Amygdala (tissue), 56 donors: ENCODE results near the gene MYO7B.

Source experiments
- DNase-seq, 56 donors: peaks; one replicate each; lab custom pipeline; 2025; lab: John Stamatoyannopoulos, UW

The MYO7B gene

DNA sequence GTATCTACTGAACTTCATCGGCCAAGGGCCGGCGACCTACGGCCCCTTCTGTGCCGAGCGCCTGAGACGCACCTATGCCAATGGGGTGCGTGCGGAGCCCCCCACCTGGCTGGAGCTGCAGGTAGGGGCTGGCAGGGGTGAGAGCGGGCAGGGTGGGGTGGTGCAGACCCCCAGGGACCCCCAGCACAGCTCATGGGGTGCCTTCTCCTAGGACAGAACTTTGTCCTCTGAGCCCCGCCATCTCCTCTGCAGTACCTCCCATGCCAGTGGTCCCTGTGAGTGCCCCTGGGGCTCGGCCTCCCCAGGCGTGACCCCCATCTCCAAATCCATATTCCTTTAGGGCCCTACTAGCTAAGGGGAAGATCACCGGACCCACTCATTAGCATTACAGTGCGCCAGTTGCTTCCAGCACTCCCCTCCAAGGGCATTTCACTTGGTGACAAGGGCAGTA is 86.5 kb downstream of the MYO7B start:
- DNase-seq, result no peak

DNA sequence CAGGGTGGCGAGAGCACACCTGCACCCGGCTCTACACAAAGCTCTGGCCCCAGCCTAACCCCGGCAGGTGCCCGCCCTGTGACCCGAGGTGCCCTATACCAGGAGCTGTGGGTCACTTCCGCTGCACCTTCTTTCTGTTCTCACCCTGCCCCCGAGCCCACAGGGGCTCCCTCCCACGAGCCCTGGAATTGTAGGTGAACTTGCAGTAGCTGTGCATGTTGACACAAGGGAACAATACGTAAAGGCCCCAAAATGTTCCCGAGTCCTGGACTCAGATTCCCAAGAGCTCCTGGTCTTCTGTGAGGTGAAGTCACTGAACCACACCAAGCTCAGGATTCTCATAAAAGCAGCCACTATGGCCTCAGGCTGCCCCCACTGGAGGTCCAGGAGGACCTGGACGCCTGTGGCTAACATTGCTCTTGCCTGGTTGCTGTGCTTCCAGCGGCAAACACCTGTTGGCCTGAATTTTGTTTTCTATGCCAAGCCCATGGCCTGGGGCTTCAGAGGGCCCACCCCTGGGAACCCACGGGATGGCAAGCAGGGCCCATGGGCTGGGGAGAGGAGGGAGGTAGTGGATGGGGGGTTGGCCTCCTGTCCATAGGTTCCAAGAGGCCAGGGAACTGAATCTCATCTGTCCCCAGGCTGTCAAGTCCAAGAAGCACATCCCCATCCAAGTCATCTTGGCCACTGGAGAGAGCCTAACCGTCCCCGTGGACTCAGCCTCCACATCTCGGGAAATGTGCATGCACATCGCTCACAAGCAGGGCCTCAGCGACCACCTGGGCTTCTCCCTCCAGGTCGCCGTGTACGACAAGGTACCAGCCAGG is 87.3 kb downstream of the MYO7B start:
- DNase-seq, result no peak

DNA sequence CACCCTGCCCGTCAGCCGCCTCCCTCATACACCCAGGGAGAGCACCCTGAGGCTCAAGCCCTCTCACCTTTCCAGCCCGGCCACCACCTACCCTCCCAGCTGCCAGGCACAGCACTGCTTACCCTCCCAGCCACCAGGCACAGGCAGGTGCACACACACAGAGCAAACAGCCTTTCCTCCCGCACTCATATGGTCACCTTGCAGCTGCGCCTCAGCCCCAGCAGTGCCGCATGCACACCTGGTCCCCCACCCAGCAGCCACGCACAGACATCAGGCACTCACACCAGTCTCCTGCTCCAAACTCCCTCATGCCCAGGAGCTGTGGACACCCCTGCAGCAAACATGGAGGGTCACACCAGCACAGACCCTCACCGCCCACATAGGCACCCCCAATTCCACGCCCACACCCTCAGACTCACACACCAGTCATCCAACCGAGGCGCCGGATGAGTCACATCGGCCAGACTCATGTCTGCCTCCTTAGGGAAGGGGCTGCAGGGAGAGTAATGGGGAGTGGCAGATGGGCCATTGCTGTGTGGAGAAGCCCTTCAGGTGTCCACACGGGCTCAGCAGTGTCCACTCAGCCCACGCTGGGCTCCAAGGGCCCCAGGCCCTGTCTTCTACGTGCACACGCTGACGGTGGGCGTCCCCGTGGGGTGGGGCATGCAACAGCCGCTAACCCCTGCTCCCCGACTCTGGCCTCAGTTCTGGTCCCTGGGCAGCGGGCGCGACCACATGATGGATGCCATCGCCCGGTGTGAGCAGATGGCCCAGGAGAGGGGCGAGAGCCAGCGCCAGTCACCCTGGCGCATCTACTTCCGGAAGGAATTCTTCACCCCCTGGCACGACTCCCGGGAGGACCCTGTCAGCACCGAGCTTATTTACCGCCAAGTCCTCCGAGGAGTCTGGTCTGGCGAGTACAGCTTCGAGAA is 88.2 kb downstream of the MYO7B start:
- no peak for DNase-seq

DNA sequence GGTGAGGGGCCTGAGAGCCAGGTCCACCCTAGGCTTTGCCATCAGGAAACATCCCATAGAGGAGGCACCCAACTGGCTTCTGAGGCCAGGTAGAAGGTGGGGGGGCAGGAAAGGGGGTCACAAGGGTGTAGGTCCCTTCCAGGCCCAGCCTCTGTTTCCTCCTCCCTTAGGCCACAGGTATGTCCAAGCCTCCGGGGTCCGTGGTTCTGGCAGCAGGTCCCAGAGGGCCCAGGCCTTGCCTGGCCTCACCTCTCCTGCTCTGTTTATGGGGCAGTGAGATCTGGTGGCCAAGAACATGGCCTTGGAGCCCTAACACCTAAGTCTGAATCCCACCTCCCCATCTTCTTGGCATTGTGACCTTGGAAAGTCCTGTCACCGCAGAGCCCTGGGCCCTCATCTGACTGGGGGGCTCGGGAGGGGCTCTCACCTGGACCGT is 88.9 kb downstream of the MYO7B start:
- no peak for DNase-seq

DNA sequence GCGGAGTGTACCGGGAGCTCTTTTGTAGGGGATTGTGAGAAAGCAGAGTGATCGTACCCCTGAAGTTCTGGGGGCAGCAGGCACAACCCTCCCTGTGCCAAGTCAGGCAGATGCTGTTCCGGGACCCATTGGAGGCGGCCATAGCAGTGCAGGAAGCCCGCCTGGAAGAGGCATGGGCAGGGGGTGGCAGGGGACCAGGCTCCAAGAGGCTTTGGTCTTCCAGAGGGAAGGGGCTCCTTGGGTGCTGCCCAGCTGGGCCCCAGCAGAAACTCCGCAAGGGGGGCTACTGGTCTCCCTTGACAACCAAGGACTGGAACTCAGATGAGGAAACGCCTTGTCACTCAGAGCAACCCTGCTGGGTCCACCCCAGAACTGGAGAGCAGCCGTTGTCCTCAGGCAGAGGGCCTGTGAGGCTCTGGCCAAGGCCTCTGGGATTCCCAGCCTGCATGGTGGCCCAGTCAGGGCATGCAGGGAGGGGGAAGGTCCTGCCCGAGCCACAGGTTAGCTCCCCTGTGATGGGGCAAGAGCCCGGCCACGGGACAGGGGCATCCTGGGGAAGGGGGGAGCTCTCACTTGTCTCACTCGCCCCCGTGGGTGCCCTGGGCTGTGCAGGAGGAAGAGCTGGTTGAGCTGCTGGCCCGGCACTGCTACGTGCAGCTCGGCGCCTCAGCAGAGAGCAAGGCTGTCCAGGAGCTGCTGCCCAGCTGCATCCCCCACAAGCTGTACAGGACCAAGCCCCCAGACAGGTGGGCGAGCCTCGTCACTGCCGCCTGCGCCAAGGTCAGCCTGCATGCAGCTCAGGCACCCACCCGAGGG is 89.5 kb downstream of the MYO7B start:
- DNase-seq, result no peak

DNA sequence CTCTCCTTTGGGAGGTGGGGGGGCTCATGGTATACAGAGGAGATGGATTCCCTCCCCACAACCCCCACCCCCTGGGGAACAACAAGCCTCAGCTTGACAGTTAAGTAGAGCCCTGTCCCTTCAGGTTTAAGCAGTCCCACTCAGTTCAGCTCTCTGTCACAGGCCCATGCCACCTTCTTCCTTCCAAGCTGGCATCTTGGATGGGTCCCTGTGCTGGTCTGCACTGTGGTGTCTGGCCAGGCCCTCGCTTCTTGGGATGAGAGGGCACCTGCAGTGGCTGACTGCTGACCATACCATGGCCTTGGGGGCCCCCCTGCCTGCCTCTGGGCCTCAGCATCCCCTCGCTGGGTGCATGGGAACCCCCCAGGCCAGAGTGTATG is 90.1 kb downstream of the MYO7B start:
- no peak for DNase-seq

DNA sequence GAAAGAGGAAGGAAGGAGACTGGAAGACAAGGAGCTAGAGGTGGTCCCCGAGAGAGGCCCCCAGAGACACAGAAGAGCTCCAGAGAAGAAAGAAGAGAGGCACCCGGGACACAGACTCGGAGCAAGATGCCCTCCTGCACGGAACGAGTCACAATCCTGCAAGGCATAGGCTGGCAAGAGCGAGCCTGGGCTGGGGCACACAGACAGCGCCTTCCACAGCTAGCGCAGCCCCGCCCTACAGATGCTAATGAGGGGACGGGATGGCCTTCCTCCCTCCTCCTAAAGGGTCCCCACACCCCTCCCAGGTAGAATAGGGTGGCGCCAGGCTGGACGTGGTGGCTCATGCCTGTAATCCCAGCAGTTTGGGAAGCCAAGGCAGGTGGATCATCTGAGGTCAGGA is 90.7 kb downstream of the MYO7B start:
- no peak for DNase-seq

DNA sequence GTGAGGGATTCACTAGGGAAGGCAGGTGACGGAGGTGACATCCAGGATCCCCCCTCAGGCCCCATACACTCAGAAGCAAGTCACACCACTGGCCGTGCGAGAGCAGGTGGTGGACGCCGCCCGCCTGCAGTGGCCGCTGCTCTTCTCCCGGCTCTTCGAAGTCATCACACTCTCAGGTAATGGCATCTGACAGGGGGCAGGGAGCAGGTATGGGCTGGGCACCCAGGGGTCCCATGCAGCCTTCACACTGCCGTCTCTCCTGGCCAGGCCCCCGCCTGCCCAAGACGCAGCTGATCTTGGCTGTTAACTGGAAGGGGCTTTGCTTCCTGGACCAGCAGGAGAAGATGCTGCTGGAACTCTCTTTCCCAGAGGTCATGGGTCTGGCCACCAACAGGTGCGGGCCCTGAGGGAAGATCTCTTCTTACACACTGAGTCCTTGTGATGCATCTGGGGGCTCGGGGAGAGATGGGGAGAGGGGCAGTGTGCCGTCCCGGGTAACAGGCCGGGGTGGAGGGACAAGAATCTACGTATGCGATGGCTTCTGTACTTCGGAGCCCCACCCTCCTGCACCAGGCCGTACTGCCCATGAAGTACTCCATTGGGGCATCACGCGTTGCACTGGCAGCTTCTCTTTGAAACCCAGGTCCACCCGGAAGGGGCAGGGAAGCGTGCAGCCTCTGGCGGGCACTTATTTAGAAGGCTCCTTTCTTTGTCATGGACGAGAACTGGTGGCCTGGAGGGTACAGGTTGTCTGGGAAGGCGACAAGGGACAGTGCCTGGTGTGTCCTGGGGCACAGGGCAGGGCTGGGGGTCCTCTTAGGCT is 91.6 kb downstream of the MYO7B start:
- no peak for DNase-seq

DNA sequence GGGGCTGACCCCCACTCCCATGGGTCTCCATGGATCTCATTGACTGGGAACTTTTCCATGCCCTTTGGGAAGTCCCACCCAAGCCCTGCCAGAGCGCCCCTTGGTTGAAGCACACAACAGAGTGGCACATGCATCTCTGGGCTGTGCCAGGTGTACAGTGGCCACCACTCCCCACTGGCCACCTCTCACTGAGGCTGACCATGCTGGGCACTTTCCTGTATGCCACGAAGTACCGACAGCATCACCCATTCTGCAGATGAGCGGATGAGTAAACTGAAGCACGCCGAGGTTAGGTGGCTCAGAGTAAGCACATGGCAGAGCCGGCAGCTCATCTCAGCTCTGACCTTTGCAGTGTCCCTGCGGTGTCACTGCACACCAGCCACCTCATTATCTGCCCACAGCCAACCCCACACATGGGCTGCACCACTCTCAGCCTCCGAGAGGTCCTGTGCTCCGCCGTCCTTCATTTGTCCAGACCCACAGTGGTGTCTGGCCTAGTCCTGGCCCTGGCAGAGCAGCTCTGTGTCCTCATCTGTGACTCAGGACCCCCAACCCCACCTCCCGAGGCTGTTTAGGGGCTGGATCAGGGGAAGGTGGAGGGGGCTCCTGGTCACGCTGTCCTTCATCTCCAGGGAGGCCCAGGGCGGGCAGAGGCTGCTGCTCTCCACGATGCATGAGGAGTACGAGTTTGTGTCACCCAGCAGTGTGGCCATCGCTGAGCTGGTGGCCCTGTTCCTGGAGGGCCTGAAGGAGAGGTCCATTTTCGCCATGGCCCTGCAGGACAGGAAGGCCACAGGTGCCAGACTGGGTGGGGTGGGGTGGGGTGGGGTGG is 92.5 kb downstream of the MYO7B start:
- DNase-seq, result no peak

DNA sequence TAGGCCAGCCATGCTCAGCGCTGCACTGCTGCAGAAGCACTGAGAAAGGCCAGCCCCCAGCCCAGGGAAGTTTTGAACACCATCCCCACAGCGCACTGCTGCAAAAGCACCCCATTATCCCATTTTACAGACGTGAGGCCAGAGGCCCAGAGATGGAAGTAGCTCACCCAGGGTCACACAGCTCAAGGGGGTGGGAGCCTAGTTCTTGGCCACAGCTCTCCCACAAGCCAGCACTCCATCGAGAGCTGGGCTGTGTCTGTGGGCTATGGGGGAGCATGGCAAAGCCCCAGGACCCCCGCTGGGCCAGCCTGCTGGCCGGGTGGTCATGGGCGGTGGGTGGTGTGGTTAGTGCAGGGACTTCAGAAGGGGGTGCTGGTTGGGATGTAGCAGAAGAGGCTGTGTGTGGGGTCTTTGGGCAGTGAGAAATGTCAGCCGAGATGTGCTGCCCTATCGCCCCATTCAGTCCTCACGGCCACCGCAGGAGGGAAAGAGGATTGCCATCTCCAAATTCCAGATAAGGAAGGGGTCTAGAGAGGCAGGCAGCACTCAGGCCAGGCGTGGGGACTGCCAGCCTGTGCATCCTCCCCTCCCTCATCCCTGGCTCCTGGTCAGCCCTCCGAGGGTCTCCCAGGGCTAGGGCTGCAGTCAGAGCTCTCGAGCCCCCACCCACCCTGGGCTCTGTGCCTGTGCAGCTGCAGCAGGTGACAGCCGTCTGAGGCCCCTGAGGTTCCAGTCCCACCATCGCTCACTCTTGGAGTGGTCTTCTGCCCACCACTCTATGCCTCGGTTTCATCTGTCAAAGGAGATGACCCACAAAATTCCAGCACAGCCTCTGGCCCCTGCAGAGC is 93.5 kb downstream of the MYO7B start:
- no peak for DNase-seq

DNA sequence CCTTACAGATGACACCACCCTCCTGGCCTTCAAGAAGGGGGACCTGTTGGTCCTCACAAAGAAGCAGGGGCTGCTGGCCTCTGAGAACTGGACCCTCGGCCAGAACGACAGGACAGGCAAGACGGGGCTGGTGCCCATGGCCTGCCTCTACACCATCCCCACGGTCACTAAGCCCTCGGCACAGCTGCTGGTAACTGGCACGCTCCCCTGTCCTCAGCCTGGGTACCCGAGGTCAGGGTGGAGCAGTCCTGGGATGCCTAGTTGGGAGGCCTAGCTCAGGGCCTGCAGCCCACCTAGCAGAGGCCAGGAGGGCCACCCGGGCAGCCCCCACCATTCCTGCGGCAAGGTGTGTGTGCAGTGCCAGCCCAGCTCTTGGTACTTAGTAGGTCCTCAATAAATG is 94.2 kb downstream of the MYO7B start:
- DNase-seq, result no peak

DNA sequence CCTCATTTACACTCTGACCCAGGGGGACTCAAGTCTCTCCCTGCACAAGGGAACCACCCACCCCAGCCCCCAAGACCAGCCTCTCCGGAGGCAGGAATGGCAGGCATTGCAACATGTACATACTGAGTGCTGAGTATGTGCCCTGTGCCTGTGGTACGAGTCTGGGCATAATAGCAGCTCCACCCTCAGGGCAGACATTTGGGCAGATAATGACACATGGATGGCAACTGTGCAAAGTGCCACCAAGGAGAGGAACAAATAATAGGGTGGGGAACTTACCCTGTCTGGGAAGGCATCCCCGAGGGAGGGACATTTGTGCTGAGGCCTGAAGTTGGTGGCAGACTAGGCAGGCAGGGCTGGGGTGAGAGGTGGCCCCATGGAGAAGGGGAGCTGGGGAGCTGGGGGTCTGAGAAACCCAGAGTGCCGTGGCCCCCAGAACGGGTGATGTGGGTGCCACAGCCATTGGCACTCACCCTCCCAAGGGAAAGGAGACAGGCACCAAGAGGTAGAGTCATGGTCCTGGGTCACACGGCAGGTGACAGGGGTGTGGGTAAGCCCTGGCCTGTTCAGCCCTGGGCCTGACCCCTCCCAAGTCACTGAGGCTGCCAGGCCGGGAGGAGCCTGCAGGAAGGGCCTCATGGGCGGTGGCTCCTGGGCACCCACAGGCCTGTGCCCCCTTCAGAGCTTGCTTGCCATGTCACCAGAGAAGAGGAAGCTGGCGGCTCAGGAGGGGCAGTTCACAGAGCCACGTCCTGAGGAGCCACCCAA is 94.8 kb downstream of the MYO7B start:
- DNase-seq, result no peak

DNA sequence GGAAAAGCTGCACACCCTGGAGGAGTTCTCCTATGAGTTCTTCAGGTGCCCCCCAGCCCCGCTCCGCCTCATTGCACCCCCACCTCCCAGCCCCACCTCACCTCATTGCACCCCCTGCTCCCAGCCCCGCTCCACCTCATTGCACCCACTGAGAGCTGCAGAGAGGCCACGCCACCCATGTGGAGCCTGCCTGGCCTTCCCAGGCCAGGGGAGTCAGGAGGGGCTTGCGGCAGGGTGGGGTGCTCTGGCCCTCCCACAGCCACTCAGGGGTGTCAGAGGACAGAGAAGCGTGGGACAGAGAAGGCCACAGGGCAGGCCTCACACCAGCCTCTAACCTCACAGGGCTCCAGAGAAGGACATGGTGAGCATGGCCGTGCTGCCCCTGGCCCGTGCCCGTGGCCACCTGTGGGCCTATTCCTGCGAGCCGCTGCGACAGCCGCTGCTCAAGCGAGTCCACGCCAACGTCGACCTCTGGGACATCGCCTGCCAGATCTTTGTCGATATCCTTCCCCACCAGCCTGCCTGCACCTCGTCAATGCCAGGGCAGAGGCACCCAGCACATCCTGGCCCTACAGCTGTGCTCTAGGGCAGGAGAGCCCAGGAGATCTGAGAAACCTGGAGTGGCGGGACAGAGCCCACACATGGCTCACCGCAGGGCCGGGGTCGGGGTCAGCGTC is 95.5 kb downstream of the MYO7B start:
- no peak for DNase-seq

DNA sequence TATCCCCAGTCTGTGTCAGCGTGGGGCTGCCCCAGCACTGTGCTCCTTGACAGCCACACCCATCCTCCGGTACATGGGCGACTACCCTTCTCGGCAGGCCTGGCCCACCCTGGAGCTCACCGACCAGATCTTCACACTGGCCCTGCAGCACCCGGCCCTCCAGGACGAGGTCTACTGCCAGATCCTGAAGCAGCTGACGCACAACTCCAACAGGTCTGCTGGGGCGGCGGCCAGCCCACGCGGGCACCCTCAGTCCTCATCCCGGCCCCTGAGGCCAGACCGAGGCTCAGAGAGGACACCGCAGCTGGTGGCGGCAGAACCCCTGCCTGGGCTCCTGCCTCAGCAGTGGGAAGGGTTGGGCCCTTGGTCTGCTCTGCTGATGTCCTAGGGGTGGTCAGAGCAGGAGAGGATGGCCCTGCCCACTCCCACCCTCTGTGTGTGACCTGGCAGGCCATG is 96.1 kb downstream of the MYO7B start:
- no peak for DNase-seq

DNA sequence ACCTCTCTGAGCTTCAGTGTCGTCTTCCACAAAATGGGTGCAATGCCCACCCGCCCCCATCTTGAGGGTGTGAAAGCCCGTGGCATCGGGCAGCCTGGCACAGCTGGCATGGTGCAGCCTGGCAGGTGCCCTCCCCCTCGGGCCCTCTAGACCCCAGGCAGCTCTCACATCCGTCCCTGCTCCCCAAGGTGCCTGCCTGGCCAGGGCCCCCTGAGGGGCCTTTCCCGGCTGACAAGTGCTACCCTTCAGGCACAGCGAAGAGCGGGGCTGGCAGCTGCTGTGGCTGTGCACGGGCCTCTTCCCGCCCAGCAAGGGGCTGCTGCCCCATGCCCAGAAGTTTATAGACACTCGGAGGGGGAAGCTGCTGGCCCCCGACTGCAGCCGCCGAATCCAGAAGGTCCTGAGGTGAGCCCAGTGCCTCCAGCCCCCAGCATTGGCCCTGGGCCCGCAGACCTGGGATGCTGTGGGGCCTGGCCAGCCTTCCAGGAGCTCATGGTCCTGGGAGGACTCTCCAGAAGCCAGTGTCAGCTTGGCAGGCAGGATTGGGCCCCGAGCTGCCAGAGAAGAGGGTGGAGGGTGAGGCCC is 96.6 kb downstream of the MYO7B start:
- DNase-seq, result no peak
